ENCODE data around the gene AGAP1. TPM values are rescaled to one million over a fixed set of nuclear protein-coding genes. Genes with fewer than 3 reads are reported as not detected.

Gene AGAP1
- total RNA-seq, 1 donor from 2014 or later, result 33.7 TPM

GRCh38 chr2:235710933-235711332, 217.1 kb downstream of the AGAP1 start:
- H3K27me3 ChIP-seq (ENCODE audit: control insufficient read depth, insufficient read depth, low read length), result no peaks in the 10 kb centered on the region
- DNase-seq (ENCODE audit: low read depth), result no peak
- TF ChIP-seq CTCF (IDR thresholded peaks at IDR 0.05; ENCODE audit: insufficient read depth, low read length, poor library complexity, severe bottlenecking), result no peak

GRCh38 chr2:235711527-235711926, 217.7 kb downstream of the AGAP1 start:
- TF ChIP-seq CTCF (IDR thresholded peaks at IDR 0.05; ENCODE audit: insufficient read depth, low read length, poor library complexity, severe bottlenecking), result no peak
- no peak overlapping the region for H3K4me3 ChIP-seq (ENCODE audit: low read depth, low read length)
- DNase-seq (ENCODE audit: low read depth), result no peak
- no peaks in the 10 kb centered on the region for H3K27me3 ChIP-seq (ENCODE audit: control insufficient read depth, insufficient read depth, low read length)
- H3K36me3 ChIP-seq (ENCODE audit: control insufficient read depth, insufficient read depth, low read length), result no peaks in the 10 kb centered on the region

More at GRCh38 chr2:235710933-235711332, 217.1 kb downstream of the AGAP1 start:
- H3K4me3 ChIP-seq (ENCODE audit: low read depth, low read length), result no peak overlapping the region
- H3K36me3 ChIP-seq (ENCODE audit: control insufficient read depth, insufficient read depth, low read length), result no peaks in the 10 kb centered on the region

- no peak overlapping the region for H3K4me3 ChIP-seq (ENCODE audit: low read depth, low read length)
- H3K36me3 ChIP-seq (ENCODE audit: control insufficient read depth, insufficient read depth, low read length), result no peaks in the 10 kb centered on the region
- H3K27me3 ChIP-seq (ENCODE audit: control insufficient read depth, insufficient read depth, low read length), result no peaks in the 10 kb centered on the region
- DNase-seq (ENCODE audit: low read depth), result no peak
- TF ChIP-seq CTCF (IDR thresholded peaks at IDR 0.05; ENCODE audit: insufficient read depth, low read length, poor library complexity, severe bottlenecking), result no peak
These were observed 218.3 kb downstream of the AGAP1 start for GRCh38 chr2:235712176-235712575.

- no peak for DNase-seq (ENCODE audit: low read depth)
- TF ChIP-seq CTCF (IDR thresholded peaks at IDR 0.05; ENCODE audit: insufficient read depth, low read length, poor library complexity, severe bottlenecking), result no peak
- no peaks in the 10 kb centered on the region for H3K36me3 ChIP-seq (ENCODE audit: control insufficient read depth, insufficient read depth, low read length)
- no peaks in the 10 kb centered on the region for H3K27me3 ChIP-seq (ENCODE audit: control insufficient read depth, insufficient read depth, low read length)
- H3K4me3 ChIP-seq (ENCODE audit: low read depth, low read length), result no peak overlapping the region
These were observed 219.3 kb downstream of the AGAP1 start for GRCh38 chr2:235713189-235713588.

GRCh38 chr2:235715601-235716000, 221.8 kb downstream of the AGAP1 start:
- H3K36me3 ChIP-seq (ENCODE audit: control insufficient read depth, insufficient read depth, low read length), result no peaks in the 10 kb centered on the region
- H3K4me3 ChIP-seq (ENCODE audit: low read depth, low read length), result no peak overlapping the region
- no peak for TF ChIP-seq CTCF (IDR thresholded peaks at IDR 0.05; ENCODE audit: insufficient read depth, low read length, poor library complexity, severe bottlenecking)
- no peaks in the 10 kb centered on the region for H3K27me3 ChIP-seq (ENCODE audit: control insufficient read depth, insufficient read depth, low read length)
- no peak for DNase-seq (ENCODE audit: low read depth)

- Histone ChIP-seq H3K27me3 (ENCODE audit: control insufficient read depth, insufficient read depth, low read length) (no peaks in the 10 kb centered on the region), H3K36me3 (ENCODE audit: control insufficient read depth, insufficient read depth, low read length) (no peaks in the 10 kb centered on the region), H3K4me3 (ENCODE audit: low read depth, low read length) (no peak overlapping the region)
- TF ChIP-seq CTCF (IDR thresholded peaks at IDR 0.05; ENCODE audit: insufficient read depth, low read length, poor library complexity, severe bottlenecking), result no peak
- no peak for DNase-seq (ENCODE audit: low read depth)
These were observed 223.1 kb downstream of the AGAP1 start for GRCh38 chr2:235716875-235717496.
